NCI-H1930 (cell line): Measurements from ENCODE around the gene ZNF808.
"Not testable (repeated sequence)": the region's sequence is repeated elsewhere in the genome, so short reads cannot be mapped to it uniquely, and the experiment has no call there.

ENCODE experiments used
- DNase-seq, 2 experiments: peaks; one replicate each; lab custom pipeline; 2025; lab: John Stamatoyannopoulos, UW

Gene ZNF808

GRCh38 chr19:52535771-52536447 lies 8.4 kb downstream of the ZNF808 start:
- no peak for DNase-seq

- DNase-seq: no peak
These were observed 9.0 kb downstream of the ZNF808 start for GRCh38 chr19:52536448-52536800.

- not testable (repeated sequence) for DNase-seq
These were observed 11.3 kb downstream of the ZNF808 start for GRCh38 chr19:52538815-52539214.

GRCh38 chr19:52541176-52541575 lies 13.7 kb downstream of the ZNF808 start:
- not testable (repeated sequence) for DNase-seq

GRCh38 chr19:52541608-52542007 lies 14.1 kb downstream of the ZNF808 start:
- DNase-seq: no peak

GRCh38 chr19:52542541-52542940 lies 15.1 kb downstream of the ZNF808 start:
- DNase-seq: not testable (repeated sequence)

GRCh38 chr19:52542984-52543664 lies 15.7 kb downstream of the ZNF808 start:
- DNase-seq: no peak

- DNase-seq: no peak
These were observed 26.9 kb downstream of the ZNF808 start for GRCh38 chr19:52554216-52554971.

GRCh38 chr19:52557231-52557995 lies 29.9 kb downstream of the ZNF808 start:
- DNase-seq: no peak

- not testable (repeated sequence) for DNase-seq
These were observed 31.4 kb downstream of the ZNF808 start for GRCh38 chr19:52558732-52559445.

- not testable (repeated sequence) for DNase-seq
These were observed 34.1 kb downstream of the ZNF808 start for GRCh38 chr19:52561611-52562010.

GRCh38 chr19:52566121-52566520 lies 38.7 kb downstream of the ZNF808 start:
- DNase-seq: no peak

- no peak for DNase-seq
These were observed 39.1 kb downstream of the ZNF808 start for GRCh38 chr19:52566588-52566987.

GRCh38 chr19:52567921-52568320 lies 40.5 kb downstream of the ZNF808 start:
- DNase-seq: no peak

- DNase-seq: peak; percentile 44 to 70
These were observed 42.2 kb downstream of the ZNF808 start for GRCh38 chr19:52569638-52569999.

- DNase-seq: peak; percentile 86 to 94
These were observed 42.8 kb downstream of the ZNF808 start, which contains the start of gene ZNF701 for GRCh38 chr19:52570000-52570861. TSS of gene ZNF701 (plus strand) at chr19:52570287. CDS start at chr19:52574148, 3,861 bp downstream.

- DNase-seq: no peak
These were observed 57.4 kb downstream of the ZNF808 start for GRCh38 chr19:52584736-52585440.

GRCh38 chr19:52585604-52586003 lies 58.1 kb downstream of the ZNF808 start:
- DNase-seq: no peak

- no peak for DNase-seq
These were observed 63.3 kb downstream of the ZNF808 start for GRCh38 chr19:52590728-52591127.

- DNase-seq: no peak
These were observed 64.8 kb downstream of the ZNF808 start for GRCh38 chr19:52592301-52592700.
